ENCODE measurements around the gene ZKSCAN3.
"Not testable (repeated sequence)": the region's sequence is repeated elsewhere in the genome, so short reads cannot be mapped to it uniquely, and the experiment has no call there.

ZKSCAN3 gene

DNA sequence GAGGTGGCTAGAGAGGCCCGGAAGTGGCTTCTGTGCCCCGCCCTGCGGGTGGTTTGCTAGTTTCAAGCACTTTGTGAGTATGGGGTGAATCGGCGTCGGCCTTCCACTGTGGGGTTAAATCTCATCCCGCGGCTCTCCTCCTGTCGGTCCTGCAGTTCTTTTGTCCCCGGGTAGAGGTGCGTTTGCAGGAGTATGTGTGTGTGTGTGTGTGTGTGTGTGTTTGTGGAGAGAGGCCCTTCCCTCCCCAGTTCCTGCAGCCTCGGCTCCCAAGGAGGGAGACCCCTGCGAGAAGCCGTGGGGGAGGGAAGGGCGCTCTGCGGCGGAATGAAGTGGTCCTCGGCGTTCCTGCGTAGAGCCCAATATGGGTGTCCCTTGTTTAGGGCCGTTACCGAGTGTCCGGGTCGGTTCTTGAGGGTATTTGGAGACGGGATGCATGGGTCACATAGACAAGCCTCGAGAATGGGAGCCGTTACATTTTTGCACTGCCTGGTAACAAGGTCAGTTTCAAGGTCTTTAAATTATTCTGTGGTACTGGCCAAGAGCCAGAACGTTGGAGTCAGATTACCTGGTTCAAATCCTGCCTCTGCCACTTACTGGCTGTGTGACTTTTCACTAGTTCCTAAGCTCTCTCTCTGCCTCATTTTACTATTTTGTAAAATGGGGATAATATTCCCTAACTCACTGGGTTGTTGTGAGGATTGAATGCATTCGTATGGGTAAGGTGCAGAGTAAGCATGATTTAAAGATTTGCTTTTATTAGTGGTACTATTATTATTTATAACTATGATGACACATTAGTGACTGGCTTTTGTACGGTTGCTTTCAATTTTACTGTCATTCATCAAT lies at the start of gene ZKSCAN3:
TSS of gene ZKSCAN3 (plus strand) at position 56 of the 846 bp plus-strand sequence. CDS start 9,640 bp downstream, outside the sequence.
- DNase-seq, result peak; percentile 86

DNA sequence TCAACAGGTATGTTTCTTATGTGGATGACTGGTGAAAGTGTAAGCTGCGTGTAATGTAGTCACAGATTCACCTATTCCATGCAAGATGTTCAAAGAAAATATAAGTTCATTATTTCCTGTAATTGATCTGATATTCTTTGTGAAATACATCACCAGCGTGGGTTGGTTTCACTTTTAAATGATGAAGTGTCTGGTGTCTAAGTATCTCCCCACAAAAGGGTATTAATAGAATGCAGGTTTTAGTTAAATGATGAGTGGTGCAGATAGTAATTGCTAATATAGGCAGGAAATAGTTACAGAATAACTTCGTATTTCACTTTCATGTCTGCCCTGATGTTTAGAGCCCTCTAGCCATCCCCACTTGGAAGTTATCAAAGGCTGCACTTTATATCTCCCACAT lies 46.2 kb upstream of the ZKSCAN3 start:
- DNase-seq, result no peak

DNA sequence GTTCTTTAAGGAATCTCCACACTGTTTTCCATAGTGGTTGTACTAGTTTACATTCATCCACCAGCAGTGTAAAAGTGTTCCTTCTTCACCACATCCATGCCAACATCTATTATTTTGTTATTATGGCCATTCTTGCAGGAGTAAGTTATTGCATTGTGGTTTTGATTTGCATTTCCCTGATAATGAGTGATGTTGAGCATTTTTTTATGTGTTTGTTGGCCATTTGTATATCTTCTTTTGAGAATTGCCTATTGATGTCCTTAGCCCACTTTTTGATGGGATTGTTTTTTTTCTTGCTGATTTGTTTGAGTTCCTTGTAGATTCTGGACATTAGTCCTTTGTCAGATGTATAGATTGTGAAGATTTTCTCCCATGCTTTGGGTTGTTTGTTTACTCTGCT lies 43.4 kb upstream of the ZKSCAN3 start:
- not testable (repeated sequence) for DNase-seq

DNA sequence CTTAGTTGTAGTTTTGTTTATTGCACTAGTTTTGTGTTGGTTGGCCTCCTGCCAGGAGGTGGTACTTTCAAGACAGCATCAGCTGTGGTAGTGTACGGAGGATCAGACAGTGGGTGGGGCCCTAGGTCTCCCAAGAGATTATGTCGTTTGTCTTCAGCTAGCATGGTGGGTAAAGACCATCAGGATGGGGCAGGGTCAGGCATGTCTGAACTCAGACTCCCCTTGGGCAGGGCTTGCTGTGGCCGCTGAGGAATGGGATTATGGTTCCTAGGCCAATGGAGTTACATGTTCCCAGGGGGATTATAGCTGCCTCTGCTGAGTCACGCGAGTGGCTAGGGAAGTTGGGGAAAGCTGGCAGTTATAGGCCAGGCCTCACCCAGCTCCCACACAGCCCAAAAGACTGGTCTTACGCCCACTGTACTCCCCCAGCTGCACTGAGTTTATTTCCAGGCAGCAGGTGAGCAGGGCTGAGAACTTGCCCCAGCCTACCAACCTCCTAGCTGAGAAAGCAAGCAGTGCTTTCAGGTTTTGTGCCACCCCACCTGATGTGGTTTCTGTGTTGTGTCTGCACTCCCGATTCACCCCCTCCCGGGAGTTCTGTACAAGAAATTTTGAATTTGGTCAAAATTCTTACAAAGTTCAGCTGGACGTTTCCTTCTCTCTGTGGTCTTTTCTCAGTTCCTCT lies 38.5 kb upstream of the ZKSCAN3 start:
- DNase-seq, result no peak

DNA sequence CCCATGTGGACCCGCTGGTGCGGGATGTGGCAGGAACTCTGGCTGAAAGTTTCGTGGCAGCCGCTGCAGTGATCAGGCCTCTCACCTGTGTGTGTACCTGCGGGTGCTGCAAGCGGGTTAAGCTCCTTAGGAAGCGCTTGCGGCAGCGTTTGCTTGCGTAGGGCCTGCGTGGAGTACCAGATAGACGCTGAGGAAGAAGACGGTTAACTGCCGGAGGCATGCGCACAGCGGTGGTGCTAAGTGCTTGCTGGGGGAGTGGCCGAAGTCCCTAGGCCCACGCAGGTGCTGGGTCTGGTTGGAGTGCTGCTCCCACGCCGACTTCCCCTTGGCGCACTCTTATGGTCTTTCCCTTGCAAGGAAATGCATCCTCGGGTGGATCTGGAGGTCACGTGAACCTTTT lies 36.8 kb upstream of the ZKSCAN3 start:
- DNase-seq, result no peak

DNA sequence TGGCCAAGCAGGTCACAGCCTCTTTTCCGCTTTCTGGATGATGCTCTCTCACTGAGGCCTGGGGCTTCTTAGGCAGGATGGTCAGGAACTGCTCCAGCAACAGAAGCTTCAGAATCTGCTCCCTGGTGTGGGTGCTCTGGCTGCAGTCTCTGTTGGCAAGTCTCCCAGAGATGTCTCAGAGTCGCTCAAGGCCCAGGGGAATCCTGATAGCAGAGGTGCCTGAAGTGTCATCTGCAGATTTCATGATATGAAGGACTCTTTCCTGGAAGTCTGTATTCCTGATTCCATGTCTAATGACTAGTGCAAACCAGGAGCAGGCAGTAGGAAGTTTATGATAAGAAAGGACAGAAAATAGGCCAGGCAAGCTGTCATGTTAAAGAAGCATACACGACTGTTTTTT lies 34.1 kb upstream of the ZKSCAN3 start:
- DNase-seq, result no peak

DNA sequence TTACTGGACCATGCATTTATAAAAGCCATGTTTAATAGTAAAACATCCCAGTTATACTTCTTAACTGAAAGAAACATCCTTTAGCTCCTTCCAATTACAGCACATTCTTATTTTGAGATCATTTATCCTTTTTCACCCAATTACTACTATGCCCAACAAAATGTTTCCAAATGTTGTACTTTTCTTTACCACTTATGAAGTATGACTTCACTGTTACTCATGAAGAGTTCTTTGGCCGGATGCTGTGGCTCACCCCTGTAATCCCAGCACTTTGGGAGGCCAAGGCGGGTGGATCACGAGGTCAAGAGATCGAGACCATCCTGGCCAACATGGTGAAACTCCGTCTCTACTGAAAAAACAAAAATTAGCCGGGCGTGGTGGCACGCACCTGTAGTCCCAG lies 31.9 kb upstream of the ZKSCAN3 start:
- not testable (repeated sequence) for DNase-seq

DNA sequence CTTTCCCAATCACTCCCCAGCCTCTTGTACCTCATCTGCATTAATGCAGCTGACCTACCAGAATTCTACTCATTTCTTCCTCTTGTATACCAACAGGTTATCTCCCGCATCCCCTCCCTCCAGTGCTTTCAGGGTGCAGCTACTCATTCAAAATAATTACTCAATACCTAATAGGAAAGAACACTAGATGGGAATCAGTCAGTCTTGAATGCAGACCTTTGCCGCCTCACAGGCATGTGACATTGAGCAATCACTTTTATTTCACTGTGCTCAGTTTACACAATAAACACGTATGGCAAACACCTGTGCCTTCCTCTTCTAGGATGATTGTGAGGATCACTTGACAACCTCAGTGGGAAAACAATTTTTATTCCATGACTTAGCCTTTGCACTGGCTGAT lies 27.1 kb upstream of the ZKSCAN3 start:
- no peak for DNase-seq

DNA sequence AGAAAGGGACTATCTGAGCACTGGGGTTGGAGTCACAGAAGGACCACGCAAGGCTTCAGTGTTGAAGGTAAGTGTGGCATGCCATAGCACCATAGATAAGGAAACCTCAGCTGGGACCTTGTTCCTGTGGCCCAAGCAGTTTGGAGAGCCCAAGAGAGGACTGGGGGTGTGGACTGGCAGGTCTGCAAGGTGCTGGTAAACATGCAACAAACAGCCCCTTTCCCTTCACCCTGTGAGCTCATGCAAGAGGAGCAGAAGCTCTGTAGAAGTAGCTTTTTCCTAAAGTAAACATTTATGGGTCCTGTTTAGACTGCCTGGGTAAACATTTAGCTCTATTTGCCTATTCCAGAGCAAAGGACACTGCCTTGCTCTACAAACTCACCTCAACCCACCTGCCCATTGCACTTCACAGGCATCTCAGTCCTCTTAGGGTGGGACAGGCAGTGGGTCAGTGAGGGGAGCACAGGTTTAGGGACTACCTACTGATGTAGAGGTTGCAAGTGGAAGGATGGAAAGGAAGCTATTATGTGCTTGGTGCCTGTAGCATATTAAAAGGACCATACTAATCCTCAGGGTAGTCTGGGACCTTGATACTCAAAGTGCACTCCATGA lies 25.8 kb upstream of the ZKSCAN3 start:
- no peak for DNase-seq

DNA sequence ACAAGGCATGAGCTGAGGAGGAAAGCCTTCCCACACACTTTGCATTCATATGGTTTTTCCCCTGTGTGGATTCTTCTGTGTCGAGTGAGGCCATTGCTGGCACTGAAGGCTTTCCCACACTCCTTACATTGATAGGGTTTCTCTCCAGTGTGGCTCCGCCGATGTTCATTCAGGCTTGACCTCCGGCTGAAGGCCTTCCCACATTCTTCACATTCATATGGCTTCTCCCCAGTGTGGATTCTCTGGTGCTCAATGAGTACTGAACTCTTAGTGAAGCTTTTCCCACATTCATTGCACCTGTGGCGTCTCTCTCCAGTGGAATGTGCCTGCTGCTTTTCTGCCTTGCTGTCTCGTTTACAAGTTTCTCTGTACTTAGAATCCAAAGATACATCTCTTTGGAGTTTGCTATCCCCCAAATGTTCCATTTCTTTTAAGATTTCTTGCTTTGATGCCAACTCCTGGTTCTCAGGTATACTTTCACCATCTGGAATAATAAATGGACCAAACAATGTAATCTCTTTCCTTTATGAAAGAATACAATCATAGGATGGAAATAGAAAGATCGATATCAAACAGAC lies 23.3 kb upstream of the ZKSCAN3 start:
- no peak for DNase-seq

DNA sequence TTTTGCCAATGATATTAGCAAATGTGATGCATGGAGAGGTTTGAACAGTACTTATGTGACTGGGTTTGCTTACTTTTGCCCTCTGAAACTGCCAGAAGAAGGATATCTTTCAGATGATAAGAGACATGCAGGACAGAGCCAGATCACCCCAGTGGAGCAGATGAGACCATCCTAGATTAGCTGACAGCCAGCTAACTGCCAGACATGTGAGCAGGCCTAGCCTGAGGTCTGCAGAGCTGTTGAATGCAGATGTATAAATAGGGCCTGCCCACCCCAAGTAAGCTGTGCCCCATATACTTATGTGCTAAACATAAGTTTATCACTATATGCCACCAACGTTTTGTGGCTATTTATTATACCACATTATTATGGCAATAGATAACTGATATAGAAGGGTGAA lies 19.7 kb upstream of the ZKSCAN3 start:
- no peak for DNase-seq

DNA sequence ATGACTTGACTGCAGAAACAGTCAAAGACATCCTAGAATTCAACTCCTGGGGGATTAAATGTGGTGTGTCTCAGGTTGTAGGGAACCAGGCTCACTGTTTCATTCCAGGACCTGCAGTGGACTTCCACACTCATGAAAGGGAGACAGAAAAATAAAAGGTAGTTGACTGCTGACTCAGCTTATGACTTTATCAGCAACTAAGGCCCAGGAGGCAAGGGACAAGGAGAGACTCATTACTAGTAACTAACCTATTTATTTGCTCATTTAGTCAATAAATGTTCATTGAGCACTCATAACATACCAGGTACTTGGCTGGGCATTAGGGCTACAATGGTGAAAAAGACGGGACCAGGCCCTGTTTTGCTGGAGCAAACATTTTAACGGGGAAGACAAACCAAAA lies 16.7 kb upstream of the ZKSCAN3 start:
- DNase-seq, result no peak

DNA sequence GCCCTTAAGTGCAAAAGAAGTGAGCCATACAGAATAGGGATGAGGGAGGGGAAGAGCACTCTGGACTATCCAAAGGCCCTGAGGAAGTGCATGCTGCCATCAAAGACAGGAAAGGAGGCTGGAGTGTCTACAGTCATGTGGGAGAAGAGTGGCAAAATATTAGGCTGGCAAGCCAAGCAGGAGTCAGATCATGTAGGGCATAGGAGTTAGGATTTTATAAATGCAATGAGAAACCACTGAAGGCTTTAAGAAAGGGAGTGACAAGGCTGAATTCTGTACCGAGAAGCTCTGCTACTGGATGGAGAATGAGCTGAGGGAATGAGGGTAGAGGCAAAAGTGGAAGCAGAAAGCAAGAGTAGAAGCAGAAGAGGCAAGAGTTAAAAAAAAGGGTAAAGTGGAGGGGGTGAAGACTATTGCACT lies 16.1 kb upstream of the ZKSCAN3 start:
- DNase-seq, result no peak

DNA sequence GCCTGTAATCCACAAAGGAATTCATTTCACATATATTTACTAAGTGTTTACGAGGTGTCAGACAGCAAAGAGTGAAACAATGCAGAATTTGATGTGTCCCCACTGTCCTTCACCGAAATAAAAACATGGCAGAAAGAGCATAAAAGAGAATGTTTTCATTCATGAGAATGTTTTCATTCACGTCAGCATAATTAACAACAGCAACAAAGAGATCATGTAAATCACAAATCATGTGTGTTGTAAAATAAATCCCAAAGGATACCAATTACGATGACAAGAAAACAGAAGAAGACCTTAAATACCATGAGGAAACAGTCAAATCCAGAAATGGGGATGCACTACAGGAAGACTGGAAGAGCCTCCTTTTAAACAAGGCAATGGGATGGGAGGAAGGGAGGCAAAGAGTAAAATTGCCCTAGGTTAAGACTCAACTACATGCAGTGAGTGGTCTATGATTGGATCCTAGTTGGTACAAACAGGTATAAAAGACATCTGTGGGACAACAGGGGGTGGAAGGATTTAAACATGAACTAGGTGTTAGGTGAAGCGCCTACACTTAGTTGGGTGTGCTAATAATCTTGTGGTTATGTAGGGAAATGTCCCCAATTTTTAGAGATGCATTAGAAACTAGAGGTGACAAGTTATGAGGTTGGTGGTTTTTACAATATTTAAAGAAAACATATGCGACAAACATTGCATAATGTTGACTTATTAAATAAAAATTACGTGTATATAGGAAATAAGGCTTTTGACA lies 15.3 kb upstream of the ZKSCAN3 start:
- DNase-seq, result no peak

DNA sequence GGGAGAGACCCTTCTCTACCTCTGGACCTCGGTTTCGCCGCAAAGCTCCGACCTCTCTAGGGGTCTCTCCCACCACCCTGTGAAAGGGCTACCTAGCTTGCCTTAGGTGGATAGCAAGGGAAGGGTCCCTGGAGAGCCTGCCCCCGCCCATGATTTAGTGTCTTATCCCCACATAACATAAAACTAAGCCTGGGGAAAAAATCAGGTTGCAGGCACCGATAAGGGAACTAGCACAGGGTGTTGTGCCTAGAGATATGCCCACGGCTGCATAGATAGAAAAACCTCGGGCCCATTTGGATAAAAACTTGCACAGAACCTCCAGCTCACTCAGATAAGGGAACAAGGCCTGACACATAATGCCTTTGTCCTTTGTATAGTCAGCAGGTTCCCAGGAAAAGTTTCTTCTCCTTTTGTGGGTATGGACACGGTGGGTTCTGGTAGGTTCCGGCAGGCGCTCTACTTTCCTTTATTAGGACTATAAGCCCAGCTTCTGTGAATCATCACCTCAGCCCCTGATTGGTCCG lies 14.6 kb upstream of the ZKSCAN3 start:
- DNase-seq, result no peak

DNA sequence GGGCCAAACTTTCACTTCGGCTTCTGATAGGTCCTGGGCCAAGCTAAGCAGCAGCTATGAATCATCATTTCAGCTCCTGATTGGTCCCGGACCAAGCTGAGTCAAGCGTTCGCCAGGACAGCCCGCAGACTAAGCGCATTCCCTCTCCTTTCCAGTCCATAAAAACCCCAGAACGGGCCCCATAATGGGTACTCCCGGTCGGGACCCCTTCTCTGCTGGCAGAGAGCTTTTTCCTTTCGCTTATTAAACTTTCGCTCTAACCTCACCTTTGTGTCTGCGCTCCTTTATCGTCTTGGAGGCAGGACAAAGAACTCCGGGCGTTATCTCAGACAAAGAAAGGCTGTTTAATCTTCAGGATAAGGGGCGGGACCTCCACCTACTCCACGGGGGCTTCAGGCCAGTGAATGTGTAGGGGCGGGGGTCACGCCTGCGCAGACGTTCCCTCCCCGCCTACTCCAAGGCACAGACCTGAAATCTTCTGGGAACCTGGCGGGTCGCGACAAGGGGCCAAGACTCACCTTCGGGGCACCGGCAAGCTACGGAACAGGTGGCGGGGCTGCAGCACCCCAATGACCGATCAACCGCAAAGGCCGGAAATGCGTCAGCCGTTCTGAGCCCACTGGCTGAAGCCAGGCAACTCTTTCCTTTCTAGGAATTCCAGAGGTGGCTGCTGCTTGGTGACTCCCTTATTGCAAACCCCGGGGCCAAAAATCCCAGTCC lies 14.0 kb upstream of the ZKSCAN3 start, which contains the start of gene ZSCAN31:
TSS of gene ZSCAN31 (minus strand) at position 585 of the 720 bp plus-strand sequence. CDS start 6,465 bp downstream, outside the sequence.
- DNase-seq, result peak; percentile 78

DNA sequence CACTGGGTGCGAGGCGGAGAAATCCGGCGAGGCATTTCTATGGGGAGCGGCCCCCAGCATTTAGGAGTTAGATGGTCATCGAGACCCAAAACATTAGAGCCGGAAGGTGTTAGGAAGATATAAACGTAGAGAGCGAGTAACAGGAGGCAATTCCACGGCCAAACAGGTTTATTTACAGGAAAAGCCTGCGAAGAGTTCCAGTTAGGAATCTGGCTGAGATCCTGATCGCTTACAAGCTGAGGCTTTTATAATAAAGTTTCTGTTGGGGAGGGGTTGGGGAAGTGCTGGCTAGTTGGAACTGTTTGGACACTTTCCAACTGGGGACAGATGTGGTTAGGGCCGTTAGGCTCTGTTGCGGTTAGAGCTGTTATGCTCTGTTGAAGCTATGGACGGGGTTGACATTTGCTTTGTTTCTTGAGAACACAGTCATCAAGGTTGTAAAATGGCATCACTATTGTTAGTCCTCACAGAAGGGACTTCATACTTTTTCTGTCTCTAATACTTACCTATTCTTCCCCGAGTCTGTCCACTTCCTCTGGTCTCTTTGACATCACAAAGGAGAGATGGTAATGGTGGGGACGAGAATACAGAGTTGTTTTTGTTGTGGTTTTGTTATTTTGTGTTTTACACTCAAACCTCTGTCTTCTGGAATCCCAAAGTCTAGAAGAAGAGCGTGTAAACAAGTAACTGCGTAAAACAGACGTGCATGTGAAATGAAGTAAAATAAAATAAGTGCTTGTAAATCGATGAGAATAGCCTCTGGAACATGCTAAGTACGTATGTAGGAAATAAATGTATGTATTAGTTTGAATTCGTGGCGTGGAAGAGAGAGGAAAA lies 13.2 kb upstream of the ZKSCAN3 start:
- no peak for DNase-seq

DNA sequence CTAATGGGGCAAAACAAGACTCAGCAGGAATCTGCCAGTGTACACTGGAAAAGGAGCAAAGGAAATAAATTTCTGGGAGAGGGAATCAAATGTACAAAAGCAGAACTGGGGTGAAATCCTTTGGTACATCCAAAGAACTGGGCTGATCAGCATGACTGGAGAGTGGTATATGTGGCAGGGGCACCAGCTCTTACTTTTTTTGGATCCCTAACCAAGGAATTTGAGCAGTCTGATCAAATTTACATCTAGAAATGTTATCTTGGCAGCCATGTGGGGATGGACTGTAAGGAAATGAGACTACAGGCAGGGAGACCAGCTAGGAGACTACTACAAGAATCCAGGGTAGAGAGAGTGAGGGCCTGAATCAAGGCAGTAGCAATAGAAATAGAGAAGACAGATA lies 12.6 kb upstream of the ZKSCAN3 start:
- DNase-seq, result no peak

DNA sequence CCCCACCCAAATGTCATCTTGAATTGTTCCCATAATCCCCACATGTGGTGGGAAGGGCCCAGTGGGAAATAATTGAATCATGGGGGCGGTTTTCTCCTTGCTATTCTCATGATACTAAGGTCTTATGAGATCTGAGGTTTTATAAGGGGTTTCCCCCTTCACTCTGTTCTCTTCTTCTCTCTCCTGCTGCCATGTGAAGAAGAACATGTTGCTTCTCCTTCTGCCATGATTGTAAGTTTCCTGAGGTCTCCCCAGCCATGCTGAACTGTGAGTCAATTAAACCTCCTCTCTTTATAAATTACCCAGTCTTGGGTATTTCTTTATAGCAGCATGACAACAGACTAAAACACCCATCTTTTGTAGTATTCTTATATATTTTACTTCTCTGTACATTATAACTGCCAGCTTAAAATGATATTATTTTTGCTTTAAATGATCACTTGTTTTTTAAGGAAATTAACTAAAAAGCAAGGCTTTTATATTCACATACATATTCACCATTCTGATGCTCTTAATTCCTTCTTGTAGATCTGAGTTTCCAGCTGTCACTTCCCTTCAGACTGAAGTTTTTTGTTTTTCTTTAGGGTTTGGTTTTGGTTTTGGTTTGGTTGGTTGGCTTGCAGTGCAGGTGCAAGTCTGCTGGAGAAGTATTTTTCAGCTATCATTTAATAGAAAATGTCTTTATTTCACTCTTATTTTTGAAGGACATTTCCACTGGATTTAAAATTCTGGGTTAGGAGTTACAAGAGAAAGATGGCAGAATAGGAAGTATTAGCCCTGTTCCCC lies 9.2 kb upstream of the ZKSCAN3 start:
- no peak for DNase-seq

Data from activated naive CD4-positive, alpha-beta T cell treated with anti-CD3 and anti-CD28 coated beads, Interleukin-2, amount 50 U/mL, for 16 hours (primary cell).